GM12878 (cell line): ENCODE data around the gene CLECL1.

Source experiments
- CHD1 ChIP-seq: IDR thresholded peaks from 2 replicates; pipeline ENCODE4 v1.6.1; 2012; ENCODE audit warnings: low read depth, low read length, improper control_type of control experiment
- CREM ChIP-seq: IDR thresholded peaks from 2 replicates; pipeline ENCODE4 v1.6.1; 2014; ENCODE audit warnings: antibody characterized with exemption, low read depth
- ETV6 ChIP-seq, 2 experiments: fragments of 450-650 bp in 1 of 2; IDR thresholded peaks in 1 of 2; conservative IDR thresholded peaks in 1 of 2; 2 replicates each; pipeline ENCODE4 v1.6.1; 2014; ENCODE audit warnings: antibody characterized with exemption in 1 of 2, borderline replicate concordance in 1 of 2, low read depth in 1 of 2, mild to moderate bottlenecking in 1 of 2, moderate library complexity in 1 of 2
- NFIC ChIP-seq: IDR thresholded peaks from 2 replicates; pipeline ENCODE4 v1.6.1; 2012; ENCODE audit warnings: low read depth, mild to moderate bottlenecking, inconsistent platforms, low read length, moderate library complexity
- PAX5 ChIP-seq: IDR thresholded peaks from 2 replicates; pipeline ENCODE4 v1.6.1; 2011; ENCODE audit warnings: low read depth, low read length, borderline replicate concordance
- POLR2AphosphoS5 ChIP-seq: IDR thresholded peaks from 2 replicates; pipeline ENCODE4 v1.6.1; 2011; ENCODE audit warnings: mild to moderate bottlenecking, low read length, inconsistent platforms
- TF ChIP-seq, protein P1 (sequence below), 3 experiments: IDR thresholded peaks in 2 of 3; conservative IDR thresholded peaks in 1 of 3; 2 replicates each; pipeline ENCODE4 v1.5.1; 2011; ENCODE audit warnings: low read depth in 3 of 3, low read length in 3 of 3, mild to moderate bottlenecking in 3 of 3, control low read depth in 2 of 3, moderate library complexity in 2 of 3, inconsistent platforms in 1 of 3, mixed read lengths in 1 of 3; ENCODE audit not compliant: control insufficient read depth in 2 of 3, insufficient read depth in 1 of 3; ENCODE audit errors: extremely low read depth in 1 of 3

DNA sequence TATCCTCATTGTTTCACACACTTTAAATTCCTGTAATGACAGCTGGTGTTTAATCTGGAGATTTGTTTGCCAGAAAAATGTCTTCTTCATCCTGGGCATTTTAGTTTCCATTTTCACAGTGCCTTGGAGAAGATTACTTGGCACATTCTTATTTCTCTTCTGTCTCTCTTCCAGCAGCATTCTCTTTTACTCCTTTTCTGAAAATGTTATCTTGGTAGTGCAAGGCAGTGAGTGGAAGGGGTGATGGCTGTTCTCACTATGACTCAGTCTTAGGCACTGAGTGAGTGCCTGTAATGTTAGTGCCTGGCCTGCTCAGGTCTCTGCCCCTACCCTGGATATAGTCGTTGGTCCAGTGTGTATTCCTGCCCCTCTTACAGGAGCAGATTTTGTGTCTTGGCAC, 13.1 kb downstream of the CLECL1 start:
- TF ChIP-seq CHD1 (no peak), NFIC (peak; percentile 43; the same call in 1 of the 2 replicates), CREM (no peak), ETV6 (conservative IDR thresholded peaks at IDR 0.05 in 1 of 2, IDR thresholded peaks at IDR 0.05 in 1 of 2; ENCODE audit: borderline replicate concordance in 1 of 2, low read depth in 1 of 2) (no peak), PAX5 (no peak), POLR2AphosphoS5 (peak; percentile 63)
- TF ChIP-seq, protein P1, sequence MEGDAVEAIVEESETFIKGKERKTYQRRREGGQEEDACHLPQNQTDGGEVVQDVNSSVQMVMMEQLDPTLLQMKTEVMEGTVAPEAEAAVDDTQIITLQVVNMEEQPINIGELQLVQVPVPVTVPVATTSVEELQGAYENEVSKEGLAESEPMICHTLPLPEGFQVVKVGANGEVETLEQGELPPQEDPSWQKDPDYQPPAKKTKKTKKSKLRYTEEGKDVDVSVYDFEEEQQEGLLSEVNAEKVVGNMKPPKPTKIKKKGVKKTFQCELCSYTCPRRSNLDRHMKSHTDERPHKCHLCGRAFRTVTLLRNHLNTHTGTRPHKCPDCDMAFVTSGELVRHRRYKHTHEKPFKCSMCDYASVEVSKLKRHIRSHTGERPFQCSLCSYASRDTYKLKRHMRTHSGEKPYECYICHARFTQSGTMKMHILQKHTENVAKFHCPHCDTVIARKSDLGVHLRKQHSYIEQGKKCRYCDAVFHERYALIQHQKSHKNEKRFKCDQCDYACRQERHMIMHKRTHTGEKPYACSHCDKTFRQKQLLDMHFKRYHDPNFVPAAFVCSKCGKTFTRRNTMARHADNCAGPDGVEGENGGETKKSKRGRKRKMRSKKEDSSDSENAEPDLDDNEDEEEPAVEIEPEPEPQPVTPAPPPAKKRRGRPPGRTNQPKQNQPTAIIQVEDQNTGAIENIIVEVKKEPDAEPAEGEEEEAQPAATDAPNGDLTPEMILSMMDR (IDR thresholded peaks at IDR 0.05 in 2 of 3, conservative IDR thresholded peaks at IDR 0.05 in 1 of 3; ENCODE audit: control insufficient read depth in 2 of 3, extremely low read depth in 1 of 3, insufficient read depth in 1 of 3, low read depth in 3 of 3, low read length in 3 of 3): no peak
